OCI-LY7 (cell line): ENCODE measurements around the gene CFL1. TPM values are rescaled to one million over a fixed set of nuclear protein-coding genes. Genes with fewer than 3 reads are reported as not detected.

ENCODE experiments used
- BruUV-seq: library from RNA; stranded (reverse); fragments of 400-500 nt; replicated peaks from 2 replicates; lab custom pipeline; 2021; lab: Mats Ljungman, UMichigan
- CTCF ChIA-PET: fragments of 300-600 bp; sonication (Branson Sonifier 250); formaldehyde crosslinking; loops from one replicate; lab custom pipeline; 2022; ENCODE audit warnings: antibody characterized with exemption; ENCODE audit not compliant: unreplicated experiment; lab: Charles Lee
- POLR2A ChIA-PET: fragments of 300-600 bp; sonication (Branson Sonifier 250); formaldehyde crosslinking; loops from one replicate; lab custom pipeline; 2022; ENCODE audit warnings: antibody characterized with exemption; lab: Charles Lee
- DNase-seq: peaks from one replicate; pipeline ENCODE4 v3.0.0-alpha.2; 2015; ENCODE audit warnings: low spot score
- H2AFZ ChIP-seq: fragments of 200-600 bp; sonication (generic), shearing (Covaris generic); 2 replicates; pipeline ENCODE4 v1.6.1; 2014; ENCODE audit warnings: mild to moderate bottlenecking, antibody characterized with exemption, low read length, moderate library complexity
- H3K27ac ChIP-seq: fragments of 200-600 bp; sonication (generic); 2 replicates; pipeline ENCODE4 v1.5.1; 2014; ENCODE audit warnings: mixed run types, low read depth, mild to moderate bottlenecking, moderate library complexity, low read length, inconsistent platforms; ENCODE audit not compliant: poor library complexity, severe bottlenecking
- H3K36me3 ChIP-seq: fragments of 200-600 bp; sonication (generic); 2 replicates; pipeline ENCODE4 v1.6.1; 2014; ENCODE audit warnings: mild to moderate bottlenecking, antibody characterized with exemption, low read length, moderate library complexity, mixed read lengths; ENCODE audit not compliant: insufficient read depth
- H3K4me1 ChIP-seq: fragments of 200-600 bp; sonication (generic); 2 replicates; pipeline ENCODE4 v1.5.1; 2014; ENCODE audit warnings: mild to moderate bottlenecking, low read length; ENCODE audit not compliant: insufficient read depth, poor library complexity, severe bottlenecking
- H3K4me2 ChIP-seq: fragments of 200-600 bp; sonication (generic); 2 replicates; pipeline ENCODE4 v1.6.1; 2014; ENCODE audit warnings: mild to moderate bottlenecking, low read length
- H3K4me3 ChIP-seq: fragments of 200-600 bp; sonication (generic); 2 replicates; pipeline ENCODE4 v1.5.1; 2014; ENCODE audit warnings: mild to moderate bottlenecking, low read depth, low read length; ENCODE audit not compliant: poor library complexity, severe bottlenecking
- H3K79me2 ChIP-seq: fragments of 200-600 bp; sonication (generic); 2 replicates; pipeline ENCODE4 v1.6.1; 2016; ENCODE audit warnings: low read depth, mild to moderate bottlenecking, low read length, moderate library complexity, mixed read lengths; ENCODE audit not compliant: insufficient read depth
- H3K9me2 ChIP-seq: fragments of 200-600 bp; sonication (generic); 2 replicates; pipeline ENCODE4 v1.6.1; 2016; ENCODE audit warnings: mild to moderate bottlenecking, low read length, mixed read lengths; ENCODE audit not compliant: insufficient read depth
- H3K9me3 ChIP-seq: fragments of 200-600 bp; sonication (generic); 2 replicates; pipeline ENCODE4 v1.6.1; 2014; ENCODE audit warnings: mild to moderate bottlenecking, mixed run types, low read length, mixed read lengths
- H4K20me1 ChIP-seq: fragments of 200-600 bp; sonication (generic); 2 replicates; pipeline ENCODE4 v1.6.1; 2014; ENCODE audit warnings: mild to moderate bottlenecking, antibody characterized with exemption, low read length, moderate library complexity, mixed read lengths; ENCODE audit not compliant: insufficient read depth
- CTCF ChIP-seq: fragments of 200-600 bp; sonication (generic); conservative IDR thresholded peaks from 2 replicates; pipeline ENCODE4 v1.5.1; 2014; ENCODE audit warnings: mild to moderate bottlenecking, antibody characterized with exemption, low read length, moderate library complexity, mixed read lengths
- EZH2phosphoT487 ChIP-seq: fragments of 200-600 bp; sonication (generic); IDR thresholded peaks from 2 replicates; pipeline ENCODE4 v1.6.1; 2018; ENCODE audit warnings: low read depth, borderline replicate concordance, mild to moderate bottlenecking, mixed run types, antibody characterized with exemption, low read length, moderate library complexity, mixed read lengths
- intact Hi-C: fragments of 100-400 bp; cut with micrococcal nuclease; formaldehyde crosslinking; loops from one replicate; pipeline ENCODE4 v1.10.0; 2022; ENCODE audit not compliant: unreplicated experiment
- total RNA-seq, 2 experiments: library from RNA; depleted of rRNA in 1 of 2; stranded (reverse); fragments of >200 nt in 1 of 2; shearing (Covaris generic) in 1 of 2; gene quantifications; 2 replicates each; pipeline ENCODE4 v1.2.3, GENCODE V29; 2014 to 2022

Gene CFL1
- total RNA-seq, 2 experiments from 2014 or later = 1,019 to 1,119 TPM

GRCh38 chr11:65817312-65817834 is 40.6 kb downstream of the CFL1 start:
- Histone ChIP-seq H3K36me3 (no peaks in the 10 kb centered on the region), H3K4me1 (peaks cover 5% of the 10 kb centered on the region), H3K4me2 (peak overlapping the region; percentile 78), H3K4me3 (peak overlapping the region; percentile 67), H4K20me1 (no peaks in the 10 kb centered on the region), H3K27ac (no peak overlapping the region), H3K9me3 (no peaks in the 10 kb centered on the region), H3K79me2 (no peaks in the 10 kb centered on the region), H2AFZ (peak overlapping the region; percentile 83), H3K9me2 (no peaks in the 10 kb centered on the region)
- DNase-seq = no peak
- intact Hi-C loops = loop anchor here (5.0 kb wide), 1 partner anchor 170 kb away; no protein-coding TSS in a partner anchor
- TSS peak; percentile 80 for BruUV-seq
- CTCF ChIA-PET = interaction anchor here (0.6 to 1.1 kb wide), 4 partner anchors 15 to 105 kb away, joined by 3 to 6 read pairs (median 4); partner anchors contain the start of gene KAT5
- POLR2A ChIA-PET = interaction anchor here (0.7 to 1.5 kb wide), 5 partner anchors 9 to 472 kb away, joined by 3 to 6 read pairs (median 4); partner anchors contain the start of genes KAT5, MUS81 and YIF1A
- TF ChIP-seq EZH2phosphoT487 (no peak), CTCF (no peak)

DNA sequence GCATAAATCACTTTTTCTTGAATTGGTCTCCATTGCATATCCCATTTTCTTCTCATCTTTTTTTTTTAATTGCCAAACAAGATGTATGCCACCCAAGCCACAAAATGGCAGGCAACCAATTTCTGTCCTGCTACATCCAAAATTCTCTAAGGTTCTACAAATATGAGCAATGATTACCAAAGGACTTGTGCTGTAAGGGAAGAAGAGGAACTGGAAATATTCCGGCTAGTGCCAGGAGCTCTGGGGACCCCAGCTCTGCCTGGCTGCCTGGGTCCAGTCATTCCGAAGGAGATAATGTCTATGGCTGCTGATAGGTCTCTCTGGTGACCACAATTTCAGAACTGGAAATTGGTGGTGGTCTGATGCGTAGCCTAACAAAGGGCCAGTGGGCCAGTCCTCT is 41.3 kb downstream of the CFL1 start:
- BruUV-seq = no TSS peak
- H3K4me3 ChIP-seq = no peak overlapping the region
- H3K9me2 ChIP-seq = no peaks in the 10 kb centered on the region
- H3K9me3 ChIP-seq = no peaks in the 10 kb centered on the region
- CTCF ChIA-PET = interaction anchor here (1.4 kb wide), 1 partner anchor 37 kb away, joined by 3 read pairs; no protein-coding TSS in a partner anchor
- TF ChIP-seq CTCF = no peak
- TF ChIP-seq EZH2phosphoT487 = no peak
- H3K79me2 ChIP-seq = no peaks in the 10 kb centered on the region
- intact Hi-C loops = loop anchor here (5.0 kb wide), 1 partner anchor 171 kb away; no protein-coding TSS in a partner anchor
- no peak overlapping the region for H2AFZ ChIP-seq
- H3K4me2 ChIP-seq = no peak overlapping the region
- no peak overlapping the region for H3K27ac ChIP-seq
- POLR2A ChIA-PET = no interaction called here
- peaks cover 5% of the 10 kb centered on the region for H3K4me1 ChIP-seq
- no peak for DNase-seq
- H4K20me1 ChIP-seq = no peaks in the 10 kb centered on the region
- no peaks in the 10 kb centered on the region for H3K36me3 ChIP-seq

GRCh38 chr11:65814986-65815565 is 42.9 kb downstream of the CFL1 start:
- Histone ChIP-seq H3K36me3 (no peaks in the 10 kb centered on the region), H3K4me1 (peaks cover 5% of the 10 kb centered on the region), H3K27ac (no peak overlapping the region), H4K20me1 (no peaks in the 10 kb centered on the region), H3K79me2 (no peaks in the 10 kb centered on the region), H3K9me3 (no peaks in the 10 kb centered on the region), H2AFZ (no peak overlapping the region), H3K4me2 (no peak overlapping the region), H3K9me2 (no peaks in the 10 kb centered on the region), H3K4me3 (no peak overlapping the region)
- intact Hi-C loops = loop anchor here (5.0 kb wide), 1 partner anchor 172 kb away; no protein-coding TSS in a partner anchor
- no peak for DNase-seq
- CTCF ChIA-PET = no interaction called here
- POLR2A ChIA-PET = interaction anchor here (0.6 kb wide), 1 partner anchor 104 kb away, joined by 3 read pairs; no protein-coding TSS in a partner anchor
- no TSS peak for BruUV-seq
- no peak for TF ChIP-seq CTCF
- TF ChIP-seq EZH2phosphoT487 = no peak
